RKO (cell line): Measurements from ENCODE around the gene PLEKHA8.

ENCODE experiments used
- DNase-seq: peaks from one replicate; pipeline ENCODE4 v3.0.0-alpha.2; 2016; ENCODE audit warnings: low spot score

The PLEKHA8 gene

GRCh38 chr7:30026229-30027064 is 1.8 kb upstream of the PLEKHA8 start, which contains the start of gene FKBP14:
Gene FKBP14 (minus strand): TSS chr7:30026702. CDS start chr7:30026508, 194 bp downstream.
- DNase-seq = peak; percentile 99

- DNase-seq = peak; percentile 83
These were observed 1.2 kb upstream of the PLEKHA8 start for GRCh38 chr7:30027065-30027456.

GRCh38 chr7:30027740-30028215 is 434 bp upstream of the PLEKHA8 start:
- no peak for DNase-seq

GRCh38 chr7:30028749-30029635 is 780 bp downstream of the PLEKHA8 start:
- peak; percentile 61 for DNase-seq

GRCh38 chr7:30029696-30030095 is 1.5 kb downstream of the PLEKHA8 start:
- DNase-seq = peak; percentile 52

- no peak for DNase-seq
These were observed 4.3 kb downstream of the PLEKHA8 start for GRCh38 chr7:30032310-30033125.

- no peak for DNase-seq
These were observed 6.3 kb downstream of the PLEKHA8 start for GRCh38 chr7:30034501-30034900.

- no peak for DNase-seq
These were observed 8.0 kb downstream of the PLEKHA8 start for GRCh38 chr7:30036220-30036619.

GRCh38 chr7:30038196-30038980 is 10.2 kb downstream of the PLEKHA8 start:
- DNase-seq = no peak

- DNase-seq = no peak
These were observed 12.7 kb downstream of the PLEKHA8 start for GRCh38 chr7:30040938-30041337.

GRCh38 chr7:30041526-30042269 is 13.5 kb downstream of the PLEKHA8 start:
- no peak for DNase-seq

GRCh38 chr7:30046127-30046770 is 18.0 kb downstream of the PLEKHA8 start:
- DNase-seq = no peak

GRCh38 chr7:30047124-30047523 is 18.9 kb downstream of the PLEKHA8 start:
- DNase-seq = no peak

GRCh38 chr7:30048582-30048981 is 20.4 kb downstream of the PLEKHA8 start:
- no peak for DNase-seq

- DNase-seq = no peak
These were observed 21.0 kb downstream of the PLEKHA8 start for GRCh38 chr7:30049173-30049572.

GRCh38 chr7:30053068-30053467 is 24.9 kb downstream of the PLEKHA8 start:
- DNase-seq = no peak

- no peak for DNase-seq
These were observed 29.5 kb downstream of the PLEKHA8 start for GRCh38 chr7:30057741-30058140.

GRCh38 chr7:30061786-30062185 is 33.6 kb downstream of the PLEKHA8 start:
- DNase-seq = peak; percentile 34

GRCh38 chr7:30062587-30062986 is 34.4 kb downstream of the PLEKHA8 start:
- DNase-seq = peak; percentile 67

GRCh38 chr7:30065746-30066145 is 37.5 kb downstream of the PLEKHA8 start:
- no peak for DNase-seq
